Fibroblast of pulmonary artery (primary cell): ENCODE measurements around the gene LPIN1.

Experiments
- DNase-seq: peaks from one replicate; pipeline ENCODE4 v3.0.0-alpha.2; 2010; ENCODE audit warnings: low read depth
- H3K4me3 ChIP-seq: replicated peaks from 2 replicates; pipeline ENCODE4 v1.5.1; 2011; ENCODE audit warnings: low read depth, mild to moderate bottlenecking, control low read depth, low read length, moderate library complexity
- TF ChIP-seq, protein P1 (sequence below): IDR thresholded peaks from 2 replicates; pipeline ENCODE4 v1.5.1; 2011; ENCODE audit warnings: mild to moderate bottlenecking, control low read depth, low read length, inconsistent platforms; ENCODE audit errors: missing control alignments

Gene LPIN1

DNA sequence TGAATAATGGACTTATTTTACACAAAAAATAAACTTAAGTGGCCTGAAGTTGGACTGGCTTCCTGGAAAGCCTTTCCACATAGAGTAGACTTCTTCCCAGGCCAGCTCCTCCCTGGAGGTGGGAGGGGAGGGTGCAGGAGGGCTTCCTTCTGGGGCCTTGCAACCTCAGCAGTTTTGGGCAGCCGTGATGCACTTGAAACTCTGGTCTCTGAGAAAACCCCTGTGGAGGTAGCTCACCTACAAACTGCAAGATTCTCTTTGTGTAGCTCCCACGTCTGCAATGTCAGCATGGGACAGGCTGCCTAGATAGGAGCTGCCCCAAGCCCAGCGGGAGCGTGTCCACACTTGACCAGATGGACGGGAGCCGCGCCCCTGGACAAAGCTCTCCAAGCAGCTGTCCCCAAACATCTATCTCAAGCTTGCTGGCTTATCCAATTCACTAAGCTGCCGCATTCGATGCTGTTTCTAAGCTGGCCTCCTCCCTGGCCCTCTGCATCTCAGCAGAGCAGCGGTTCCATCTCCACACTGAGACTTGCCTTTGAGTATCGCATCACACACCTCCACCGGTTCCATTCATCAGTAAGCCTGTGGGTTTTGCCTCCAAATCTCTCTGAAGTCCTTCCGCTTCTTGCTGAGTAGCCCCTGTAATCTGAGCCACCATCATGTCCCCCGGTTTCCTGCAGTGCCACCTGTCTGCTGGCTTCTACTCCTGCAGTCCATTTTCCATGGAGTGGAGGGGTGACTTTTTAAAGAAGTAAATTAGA lies 1.6 kb upstream of the LPIN1 start:
- TF ChIP-seq, protein P1, sequence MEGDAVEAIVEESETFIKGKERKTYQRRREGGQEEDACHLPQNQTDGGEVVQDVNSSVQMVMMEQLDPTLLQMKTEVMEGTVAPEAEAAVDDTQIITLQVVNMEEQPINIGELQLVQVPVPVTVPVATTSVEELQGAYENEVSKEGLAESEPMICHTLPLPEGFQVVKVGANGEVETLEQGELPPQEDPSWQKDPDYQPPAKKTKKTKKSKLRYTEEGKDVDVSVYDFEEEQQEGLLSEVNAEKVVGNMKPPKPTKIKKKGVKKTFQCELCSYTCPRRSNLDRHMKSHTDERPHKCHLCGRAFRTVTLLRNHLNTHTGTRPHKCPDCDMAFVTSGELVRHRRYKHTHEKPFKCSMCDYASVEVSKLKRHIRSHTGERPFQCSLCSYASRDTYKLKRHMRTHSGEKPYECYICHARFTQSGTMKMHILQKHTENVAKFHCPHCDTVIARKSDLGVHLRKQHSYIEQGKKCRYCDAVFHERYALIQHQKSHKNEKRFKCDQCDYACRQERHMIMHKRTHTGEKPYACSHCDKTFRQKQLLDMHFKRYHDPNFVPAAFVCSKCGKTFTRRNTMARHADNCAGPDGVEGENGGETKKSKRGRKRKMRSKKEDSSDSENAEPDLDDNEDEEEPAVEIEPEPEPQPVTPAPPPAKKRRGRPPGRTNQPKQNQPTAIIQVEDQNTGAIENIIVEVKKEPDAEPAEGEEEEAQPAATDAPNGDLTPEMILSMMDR, result peak; percentile 48
- DNase-seq, result peak; percentile 42
- H3K4me3 ChIP-seq, result peak overlapping the region; percentile 19

DNA sequence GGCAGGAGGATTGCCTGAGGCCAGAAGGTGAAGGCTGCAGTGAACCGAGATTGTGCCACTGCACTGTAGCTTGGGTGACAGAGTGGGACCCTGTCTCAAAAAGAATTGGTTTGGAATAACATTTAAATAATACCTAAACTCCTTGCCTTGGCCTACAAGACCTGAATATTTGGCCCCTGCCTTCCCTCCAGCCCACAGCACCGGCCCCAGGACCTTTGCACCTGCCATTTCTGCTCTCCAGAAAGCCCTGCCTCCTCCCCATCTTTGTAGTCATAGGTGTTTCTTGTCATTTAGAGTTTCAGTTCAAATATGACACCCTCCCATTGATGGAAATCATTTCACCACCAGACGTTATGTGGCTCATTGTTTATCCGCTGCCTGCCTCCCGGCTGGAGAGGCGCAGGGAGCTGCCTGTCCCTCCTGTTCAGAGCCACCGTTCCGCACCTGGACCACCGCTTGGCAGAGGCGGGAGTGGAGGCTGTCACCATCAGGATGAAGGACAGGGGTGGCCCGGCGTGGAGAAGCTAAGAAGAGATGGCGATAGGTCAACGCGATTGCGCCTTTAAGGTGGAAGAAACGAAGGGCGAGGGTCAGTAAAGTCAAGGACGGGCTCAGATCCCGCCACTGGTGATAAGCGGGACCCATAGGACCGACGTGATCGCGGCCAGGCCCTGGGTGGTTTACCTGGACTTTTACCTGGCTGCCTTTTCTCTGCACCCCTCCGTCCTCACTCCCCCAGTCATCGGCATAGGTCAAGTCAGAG lies 638 bp upstream of the LPIN1 start:
- peak overlapping the region; percentile 29 for H3K4me3 ChIP-seq
- DNase-seq, result no peak
- TF ChIP-seq, protein P1, result no peak

DNA sequence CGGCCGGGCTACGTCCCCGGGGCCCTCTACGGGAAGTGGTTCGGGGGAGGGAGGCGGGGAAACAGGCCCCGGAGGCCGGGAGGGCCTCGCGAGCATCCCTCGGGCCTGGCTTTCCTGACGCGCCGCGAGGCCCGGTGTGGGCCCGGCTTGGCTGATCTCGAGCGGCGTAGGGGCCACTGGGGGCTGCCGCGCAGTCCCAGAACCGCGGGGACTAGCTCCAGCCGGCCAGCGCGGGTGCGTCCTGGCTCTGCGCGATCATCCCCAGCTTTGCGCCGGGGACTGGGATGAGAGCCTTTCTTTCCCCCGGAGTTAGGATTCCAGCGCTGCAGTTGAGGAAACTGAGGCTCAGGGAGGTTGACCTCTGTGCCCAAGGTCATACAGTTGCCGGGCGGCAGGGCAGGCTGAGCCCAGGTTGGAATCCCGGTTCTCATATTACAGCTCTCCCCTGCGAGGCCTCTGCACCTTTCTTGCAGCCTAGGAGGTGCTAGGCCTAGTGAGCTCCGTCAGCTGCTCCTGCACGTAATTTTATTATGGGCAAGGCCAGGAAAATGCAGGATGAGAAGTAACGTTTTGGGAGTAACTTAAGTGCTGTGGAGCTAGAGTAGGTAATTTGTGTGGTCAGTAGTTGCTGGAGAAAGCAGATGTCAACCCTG lies 501 bp downstream of the LPIN1 start:
- peak overlapping the region; percentile 77 for H3K4me3 ChIP-seq
- peak; percentile 23 for DNase-seq
- TF ChIP-seq, protein P1, result no peak

DNA sequence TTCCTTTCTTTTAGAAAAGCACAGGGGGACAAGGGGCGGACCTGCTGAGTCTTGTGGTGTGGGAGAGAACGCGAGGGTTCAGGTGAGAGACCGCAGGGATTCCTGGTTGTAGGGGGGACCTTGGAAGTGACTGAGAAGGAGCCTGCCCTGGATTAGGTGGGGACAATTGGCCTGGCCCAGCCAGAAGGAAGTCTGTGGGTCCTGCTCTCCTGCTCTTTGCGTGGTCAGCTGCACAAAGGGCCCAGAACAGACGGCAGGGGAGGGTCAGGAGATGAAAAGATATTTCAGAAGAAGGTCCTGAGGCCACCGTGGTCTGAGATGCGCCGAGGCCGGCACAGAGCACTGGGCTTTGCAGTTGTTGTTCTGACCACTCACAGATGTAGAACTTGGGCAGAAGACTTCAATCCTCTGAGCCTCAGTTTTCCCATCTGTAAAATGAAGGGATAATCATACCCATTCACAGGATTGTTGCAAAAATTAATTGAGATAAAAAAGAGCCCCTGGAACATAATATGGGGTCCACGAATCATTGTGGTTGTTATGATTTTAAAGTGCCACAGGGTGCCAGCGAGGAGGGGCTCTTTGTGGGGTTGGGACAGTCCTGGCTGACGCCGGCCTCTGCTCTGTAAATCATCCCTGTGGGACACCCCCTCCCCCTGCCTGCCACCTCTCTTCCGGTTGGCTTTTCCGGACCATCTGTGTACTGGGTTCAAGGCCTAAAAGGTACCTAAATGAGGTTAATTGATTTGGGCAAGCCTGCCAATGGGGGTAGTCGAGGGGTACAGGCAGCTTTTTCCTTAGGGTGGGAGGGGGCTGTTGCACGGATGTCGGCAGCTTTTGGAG lies 1.8 kb downstream of the LPIN1 start:
- peak overlapping the region; percentile 77 for H3K4me3 ChIP-seq
- TF ChIP-seq, protein P1, result no peak
- DNase-seq, result no peak

DNA sequence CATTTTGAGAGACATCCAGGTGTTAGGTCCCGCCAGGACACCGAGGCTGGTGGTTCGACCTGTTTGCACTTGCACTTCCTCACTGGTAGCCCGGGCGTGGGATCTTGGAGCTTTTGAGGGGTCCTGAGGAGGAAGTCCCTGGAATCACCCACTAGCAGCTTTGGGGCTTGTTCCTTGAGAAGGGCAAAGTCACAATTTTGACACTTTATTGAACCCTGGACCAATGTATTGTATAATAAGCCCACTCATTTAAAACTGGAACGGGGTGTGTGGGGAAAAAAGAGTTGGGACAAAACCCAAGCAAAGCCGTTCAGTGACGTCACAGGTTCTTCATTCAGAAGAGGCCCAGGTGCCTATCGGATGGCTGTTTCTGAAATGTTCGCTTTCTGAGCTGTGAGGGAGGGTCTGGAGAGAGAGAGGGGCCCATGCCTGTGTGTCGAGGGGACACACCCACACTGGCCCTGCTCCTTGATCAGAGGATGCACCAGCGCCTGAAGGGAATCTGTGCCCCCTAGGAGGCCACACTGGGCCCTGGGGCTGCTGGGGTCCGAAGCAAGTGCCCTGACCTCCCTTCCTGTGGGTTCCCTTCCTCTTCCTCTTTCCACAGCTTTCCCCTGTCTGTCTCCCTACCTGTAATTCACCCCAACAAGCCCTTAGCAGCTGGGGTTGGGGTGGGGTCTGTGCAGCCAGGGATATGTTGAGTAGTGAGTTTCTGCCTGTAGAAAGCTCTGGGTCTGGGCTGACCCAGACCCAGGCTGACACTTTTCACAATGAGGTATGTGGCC lies 2.6 kb downstream of the LPIN1 start:
- TF ChIP-seq, protein P1, result no peak
- DNase-seq, result no peak
- no peak overlapping the region for H3K4me3 ChIP-seq
